Activated CD4-positive, alpha-beta T cell treated with anti-CD3 and anti-CD28 coated beads for 1 hour (primary cell): ENCODE measurements around the gene C1orf159.
A peak's percentile ranks its signal among the peaks of the same experiment; 100 is the strongest.
"Not testable (repeated sequence)": the region's sequence is repeated elsewhere in the genome, so short reads cannot be mapped to it uniquely, and the experiment has no call there.

ENCODE experiments used
- DNase-seq: peaks from one replicate; pipeline ENCODE4 v3.0.0-alpha.2; 2020

Gene C1orf159

DNA sequence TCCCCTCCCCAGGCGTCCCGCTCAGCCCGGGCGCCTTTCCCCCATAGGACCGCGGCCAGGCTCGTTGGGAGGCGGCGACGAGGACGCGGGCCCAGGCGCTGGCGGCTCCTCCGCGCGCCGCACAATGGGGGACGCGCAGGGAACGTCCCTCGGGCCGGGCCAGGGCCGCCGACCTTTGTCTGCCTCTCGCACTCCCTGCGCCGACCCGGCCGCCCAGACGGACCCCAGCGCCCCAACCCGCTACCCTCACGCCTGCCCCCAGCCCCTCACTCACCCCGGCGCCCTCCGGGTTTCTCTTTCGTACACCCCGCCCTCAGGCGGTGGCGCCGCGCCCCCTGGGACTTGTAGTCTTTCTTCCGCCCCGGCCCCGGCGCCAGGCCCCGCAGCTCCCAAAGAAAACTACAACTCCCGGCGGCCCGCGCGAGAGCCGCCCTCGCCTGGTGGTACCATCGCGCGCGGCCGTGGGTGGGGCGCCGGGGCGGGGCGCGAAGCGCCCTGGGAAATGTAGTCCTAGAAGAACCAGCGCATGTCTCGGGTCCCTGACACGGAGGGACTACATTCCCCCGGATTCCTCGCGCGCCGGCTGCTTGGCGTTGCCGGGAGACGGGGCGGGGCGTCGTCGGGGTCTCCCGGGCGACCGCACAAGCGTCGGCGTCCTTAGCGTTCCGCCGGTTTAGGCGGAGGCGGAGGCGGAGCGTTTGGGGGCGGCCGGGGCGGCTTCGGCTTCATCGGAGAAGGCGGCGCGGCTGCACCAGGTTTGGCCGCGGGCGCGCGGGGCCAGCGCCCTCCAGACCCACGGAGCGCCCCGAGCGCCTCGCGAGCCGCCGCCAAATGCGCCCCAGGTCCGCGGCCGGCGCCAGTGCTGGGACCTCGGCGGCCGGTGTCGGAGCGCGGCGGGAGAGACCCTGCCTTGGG is at the start of gene C1orf159:
Gene C1orf159, minus strand, starts transcription at position 304 of the 915 bp plus-strand sequence. CDS start 24,546 bp downstream, outside the sequence.
- peak; percentile 99 for DNase-seq

DNA sequence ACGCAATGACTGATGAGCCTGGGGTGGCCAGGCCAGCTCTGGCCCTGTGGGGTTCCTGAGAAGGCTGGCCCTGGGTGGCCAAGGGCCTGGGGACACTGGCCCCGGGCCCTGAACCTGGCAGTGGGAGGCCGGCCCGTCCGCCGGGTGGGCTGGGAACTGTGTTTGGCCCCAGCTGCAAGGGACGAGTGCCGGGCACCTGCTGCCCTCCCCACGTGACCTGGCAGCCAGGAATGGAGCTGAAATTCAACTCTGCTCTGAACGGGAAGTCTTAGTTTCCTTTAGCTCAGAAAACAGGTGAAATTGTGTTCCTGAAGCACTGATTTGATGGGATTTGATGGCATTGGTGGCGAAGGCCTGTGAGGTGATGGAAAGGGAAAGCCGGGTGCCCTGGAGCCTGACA is 49.6 kb upstream of the C1orf159 start:
- no peak for DNase-seq

DNA sequence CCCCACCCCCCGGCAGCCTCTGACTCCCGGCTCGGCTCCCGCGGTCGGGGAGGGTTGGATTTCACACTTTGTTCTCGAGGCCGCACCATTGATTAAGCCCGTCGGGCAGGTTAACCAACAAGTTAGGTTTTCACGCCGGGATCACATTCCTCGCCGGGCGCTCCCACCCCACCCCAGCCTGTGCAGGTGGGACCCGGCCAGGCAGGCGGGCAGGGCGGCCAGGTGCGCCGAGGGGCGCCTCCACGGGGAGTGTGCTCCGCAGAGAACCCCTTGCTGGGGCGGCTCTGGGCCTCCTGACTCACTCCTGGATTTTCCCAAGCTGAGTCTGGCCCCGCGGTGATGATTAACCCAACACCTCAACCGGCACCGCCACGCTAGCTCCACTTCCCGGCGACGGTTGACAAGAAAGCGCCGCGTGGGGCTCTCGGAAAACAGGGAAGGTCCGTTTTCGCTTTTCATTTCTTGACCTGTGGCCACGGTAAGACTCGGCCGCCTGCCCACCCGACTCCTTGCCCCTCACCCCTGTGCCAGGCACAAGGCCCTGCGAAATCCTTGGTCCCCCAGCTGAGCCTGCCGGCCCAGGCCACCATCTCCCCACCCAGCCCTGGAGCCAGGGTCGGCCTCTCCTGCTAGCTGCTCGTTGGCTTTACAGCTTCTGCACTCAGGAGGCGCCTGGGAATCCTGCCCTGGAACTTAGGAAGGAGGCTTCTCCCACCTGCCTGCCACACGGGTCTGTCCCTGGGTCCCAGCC is 49.0 kb upstream of the C1orf159 start:
- no peak for DNase-seq

DNA sequence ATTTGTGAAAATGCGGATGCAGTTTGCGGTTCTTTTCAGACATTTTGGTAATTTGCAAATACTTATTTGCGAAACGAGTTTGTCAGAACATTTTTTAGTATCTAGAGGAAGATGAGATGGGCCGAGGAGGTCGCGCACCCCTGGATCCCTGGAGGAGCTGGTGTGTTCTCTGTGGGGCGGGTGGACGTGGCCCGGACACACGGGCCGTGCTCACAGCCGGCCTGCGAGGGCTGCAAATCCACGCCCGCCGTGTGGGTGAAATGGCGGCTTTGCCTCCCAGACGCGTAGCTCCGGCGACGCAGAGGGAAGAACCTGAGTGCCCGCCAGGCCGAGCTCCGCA is 48.4 kb upstream of the C1orf159 start:
- no peak for DNase-seq

DNA sequence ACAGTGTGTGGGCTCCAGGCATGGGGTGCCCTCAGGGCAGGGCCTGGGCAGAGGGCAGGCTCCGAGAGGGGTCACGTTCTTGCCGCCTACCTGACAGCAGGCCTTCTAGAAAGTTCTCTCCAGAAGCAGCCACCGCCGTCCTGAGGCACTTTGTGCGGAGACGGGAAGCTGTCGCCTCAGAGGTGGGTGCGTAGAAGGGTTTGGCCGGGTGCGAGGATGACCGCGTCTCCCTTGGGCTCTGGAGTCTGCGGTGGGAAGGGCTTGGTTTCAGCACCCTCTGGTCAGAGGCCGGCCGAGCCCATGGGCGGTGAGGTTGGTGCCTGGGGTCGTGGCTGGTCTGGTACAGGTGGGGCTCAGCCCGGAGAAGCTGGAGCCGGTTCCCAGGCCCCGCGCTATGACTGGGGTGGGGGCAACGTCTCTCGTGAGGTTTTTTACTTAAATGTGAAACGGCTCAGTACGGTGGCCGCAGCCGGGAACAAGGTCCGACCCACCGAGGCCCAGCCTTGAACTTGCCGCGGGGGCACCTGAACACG is 47.7 kb upstream of the C1orf159 start:
- DNase-seq: no peak

DNA sequence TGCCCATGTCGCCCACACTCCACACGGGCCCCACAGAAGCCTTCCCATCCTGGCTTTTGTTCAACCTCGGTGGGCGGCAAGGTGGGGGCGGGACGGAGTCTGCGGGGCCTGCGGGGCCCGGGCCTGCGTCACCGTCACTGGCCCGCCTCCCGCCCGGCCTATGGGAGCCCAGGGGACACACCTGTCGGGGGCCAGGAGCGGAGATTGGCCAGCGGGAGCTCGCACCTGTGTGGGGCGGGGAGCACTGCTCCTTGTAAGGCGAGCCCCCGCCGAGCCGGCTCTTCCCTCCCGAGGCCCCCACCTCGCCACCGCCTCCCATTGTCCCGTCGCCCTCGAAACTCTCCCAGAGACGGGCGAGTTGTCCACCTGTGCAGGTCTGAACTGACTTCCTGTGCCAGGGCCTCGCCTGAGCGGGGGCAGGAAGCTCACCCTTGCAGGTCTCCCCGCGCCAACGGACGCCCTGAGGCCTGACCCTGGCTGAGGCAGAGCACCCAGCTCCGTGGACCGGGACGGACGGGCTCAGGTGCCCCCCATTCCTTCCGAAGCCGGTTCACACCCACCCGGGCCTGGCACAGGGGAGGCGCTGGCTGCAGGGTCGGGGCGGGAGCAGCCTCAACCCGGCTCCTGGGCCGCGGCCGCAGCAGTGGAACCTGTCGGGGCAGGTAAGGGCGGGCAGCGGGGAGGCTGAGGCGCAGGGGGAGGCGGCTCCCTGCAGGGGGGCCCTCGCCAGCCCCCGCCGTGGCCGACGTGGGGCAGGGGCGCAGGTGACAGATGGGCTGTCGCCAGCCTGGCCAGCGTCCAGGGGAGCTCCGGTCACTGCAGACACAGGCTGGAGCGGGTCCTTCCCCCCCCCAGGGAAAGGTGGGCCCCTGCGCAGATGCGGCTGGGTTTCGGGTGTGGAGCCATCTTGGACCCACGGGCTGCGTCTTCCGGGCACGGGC is 47.0 kb upstream of the C1orf159 start:
- no peak for DNase-seq

DNA sequence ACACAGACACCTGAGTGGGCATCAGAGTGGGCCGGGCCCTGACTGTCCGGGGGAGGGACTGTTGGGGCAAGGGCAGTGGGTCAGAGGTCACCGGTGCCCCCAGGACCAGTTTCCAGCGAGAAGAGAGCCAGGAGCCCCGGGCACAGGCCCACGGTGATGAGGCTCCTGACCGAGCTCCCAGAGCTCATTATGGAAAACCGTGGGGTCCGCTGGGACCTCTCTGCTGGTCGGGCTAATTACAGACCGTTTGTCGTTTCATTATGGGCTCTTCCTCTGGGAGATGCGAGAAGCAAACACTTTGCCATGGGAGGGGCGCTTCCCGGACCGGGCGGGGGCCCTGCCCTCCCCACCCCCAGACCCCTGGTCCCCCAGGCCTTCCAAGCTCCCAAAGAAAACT is 45.8 kb upstream of the C1orf159 start:
- no peak for DNase-seq

DNA sequence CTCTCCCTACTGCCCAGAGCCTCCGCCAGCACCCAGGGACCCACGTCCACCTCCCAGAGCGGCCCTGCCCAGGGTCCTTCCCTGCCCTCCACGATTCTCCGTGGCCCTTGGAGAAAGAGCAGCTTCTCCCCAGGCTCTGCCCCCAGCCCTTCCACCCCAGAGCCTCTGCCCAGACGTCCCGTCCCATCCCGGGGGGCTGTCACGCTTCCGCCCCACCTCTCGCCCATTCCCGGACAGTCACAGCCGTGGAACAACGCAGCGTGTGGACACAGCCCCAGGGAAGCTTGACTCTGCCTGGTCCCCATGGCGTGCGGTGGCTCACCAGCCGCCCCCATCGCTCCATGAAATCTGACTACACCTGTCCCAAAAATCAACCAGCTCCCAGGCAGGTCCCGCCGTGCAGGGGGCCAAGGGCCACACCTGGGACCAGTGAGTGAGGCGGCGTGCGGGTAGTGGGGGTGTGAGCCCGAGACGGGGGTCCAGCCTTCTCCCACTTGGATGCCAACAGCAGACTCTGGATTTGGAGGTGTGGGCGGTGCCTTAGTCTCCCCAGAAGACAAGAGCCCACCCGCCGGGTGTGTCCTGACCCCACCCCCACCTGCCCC is 45.3 kb upstream of the C1orf159 start:
- DNase-seq: no peak

DNA sequence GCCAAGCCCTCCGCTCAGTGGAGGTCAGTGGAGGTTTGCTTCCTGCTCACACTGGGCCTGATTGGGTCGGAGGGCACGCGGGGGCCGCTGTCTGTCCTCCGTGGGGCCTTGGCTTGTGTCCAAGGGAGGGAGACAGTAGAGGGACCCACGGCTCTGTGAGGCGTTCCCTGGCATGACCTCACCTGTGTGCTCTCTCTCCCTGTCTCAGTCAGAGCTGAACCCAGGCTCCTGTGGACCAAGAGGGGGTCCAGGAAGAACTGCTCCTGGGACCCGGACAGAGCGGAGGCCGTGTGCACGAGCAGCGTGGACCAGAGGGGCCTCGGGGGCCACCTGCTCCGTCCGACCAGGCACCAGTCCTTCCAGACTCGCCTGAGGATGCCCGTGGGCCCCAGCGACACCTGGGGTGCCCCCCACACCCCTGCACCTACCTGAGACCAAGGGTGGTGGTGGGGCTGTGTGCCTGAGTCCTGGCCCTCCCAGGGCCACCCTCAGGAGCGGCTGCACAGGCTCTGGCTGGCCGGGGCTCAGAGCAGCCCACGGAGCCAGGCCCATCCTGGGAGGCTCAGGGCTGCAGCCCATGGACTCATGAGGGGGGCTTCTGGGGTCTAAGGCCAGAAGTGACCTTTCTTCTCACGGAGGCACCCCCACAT is 44.5 kb upstream of the C1orf159 start:
- no peak for DNase-seq

DNA sequence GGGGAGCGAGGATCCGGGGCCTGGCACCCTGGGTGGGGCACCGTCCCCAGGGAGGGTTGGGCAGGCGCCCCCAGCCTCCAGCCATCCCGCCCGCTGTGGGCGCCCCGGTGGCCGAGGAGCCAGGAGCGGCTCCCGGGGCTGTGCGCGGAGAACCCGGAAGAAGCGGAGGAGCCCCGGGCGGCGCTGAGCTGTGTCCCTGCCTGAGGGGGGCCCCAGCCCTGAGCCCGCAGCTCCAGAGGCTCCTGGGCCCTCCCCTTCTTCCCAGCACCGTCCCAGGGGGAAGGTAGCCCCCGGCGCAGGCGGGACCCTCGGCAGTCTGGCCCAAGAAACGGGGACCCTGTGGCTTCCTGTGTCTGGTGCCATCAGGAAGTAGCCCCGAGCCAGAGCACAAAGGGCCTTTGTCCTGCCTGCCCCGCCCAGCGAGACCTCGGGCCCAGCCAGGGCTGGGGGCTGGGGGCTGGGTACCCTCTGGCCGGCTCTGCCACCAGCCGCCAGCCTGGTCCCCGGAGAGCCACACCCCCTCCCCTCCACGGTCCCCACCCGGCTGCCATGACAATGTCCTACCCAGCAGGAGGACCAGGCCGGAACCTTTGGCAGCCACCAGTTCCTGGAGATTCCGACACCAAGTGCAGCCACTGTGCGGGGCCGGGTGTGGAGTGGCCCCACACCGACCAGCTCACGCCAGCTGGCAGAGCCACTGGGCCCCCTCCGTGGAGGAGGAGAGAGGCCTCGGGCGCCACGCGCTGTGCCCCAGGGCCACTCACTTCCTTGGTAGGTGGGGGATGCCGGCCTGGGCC is 42.2 kb upstream of the C1orf159 start:
- DNase-seq: no peak

DNA sequence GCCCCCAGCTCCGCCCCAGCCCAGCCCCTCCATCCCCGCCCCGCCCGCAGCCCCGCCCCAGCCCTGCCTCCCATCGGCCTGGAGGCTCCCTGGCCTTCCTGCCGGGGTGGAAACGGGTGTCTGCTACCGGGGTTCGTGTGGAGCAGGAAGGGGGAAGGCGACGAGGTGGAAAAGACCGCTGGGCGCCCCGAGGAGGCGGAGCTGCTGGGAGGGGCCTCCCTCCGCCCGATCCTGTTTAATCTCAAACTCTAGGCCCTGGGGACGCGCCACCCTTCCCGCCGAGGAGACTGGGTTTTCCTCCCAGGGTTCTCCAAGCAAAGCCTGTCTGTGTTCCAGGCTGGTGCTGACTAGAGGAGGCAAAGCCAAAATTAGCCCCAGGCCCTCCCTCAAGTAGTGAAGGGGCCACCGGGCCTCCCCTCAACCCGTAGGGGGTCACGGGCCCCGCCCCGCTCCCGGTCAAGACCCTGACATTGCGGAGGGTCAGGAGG is 41.6 kb upstream of the C1orf159 start:
- DNase-seq: peak; percentile 32

DNA sequence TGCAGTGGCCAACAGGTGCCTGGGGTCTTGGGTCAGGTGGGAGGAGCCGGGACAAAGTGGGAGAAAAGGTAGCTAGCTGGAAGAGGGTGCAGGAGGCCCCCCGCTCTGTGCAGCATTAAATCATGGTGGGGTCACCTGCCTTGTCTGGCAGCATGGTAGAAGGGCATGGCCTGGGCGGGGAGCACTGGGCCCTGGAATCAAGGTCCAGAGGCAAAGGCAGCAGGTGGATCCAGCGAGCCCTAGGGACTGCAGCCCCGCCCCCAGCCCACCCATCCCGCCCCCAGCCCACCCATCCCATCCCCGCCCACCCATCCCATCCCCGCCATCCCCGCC is 41.1 kb upstream of the C1orf159 start:
- no peak for DNase-seq

DNA sequence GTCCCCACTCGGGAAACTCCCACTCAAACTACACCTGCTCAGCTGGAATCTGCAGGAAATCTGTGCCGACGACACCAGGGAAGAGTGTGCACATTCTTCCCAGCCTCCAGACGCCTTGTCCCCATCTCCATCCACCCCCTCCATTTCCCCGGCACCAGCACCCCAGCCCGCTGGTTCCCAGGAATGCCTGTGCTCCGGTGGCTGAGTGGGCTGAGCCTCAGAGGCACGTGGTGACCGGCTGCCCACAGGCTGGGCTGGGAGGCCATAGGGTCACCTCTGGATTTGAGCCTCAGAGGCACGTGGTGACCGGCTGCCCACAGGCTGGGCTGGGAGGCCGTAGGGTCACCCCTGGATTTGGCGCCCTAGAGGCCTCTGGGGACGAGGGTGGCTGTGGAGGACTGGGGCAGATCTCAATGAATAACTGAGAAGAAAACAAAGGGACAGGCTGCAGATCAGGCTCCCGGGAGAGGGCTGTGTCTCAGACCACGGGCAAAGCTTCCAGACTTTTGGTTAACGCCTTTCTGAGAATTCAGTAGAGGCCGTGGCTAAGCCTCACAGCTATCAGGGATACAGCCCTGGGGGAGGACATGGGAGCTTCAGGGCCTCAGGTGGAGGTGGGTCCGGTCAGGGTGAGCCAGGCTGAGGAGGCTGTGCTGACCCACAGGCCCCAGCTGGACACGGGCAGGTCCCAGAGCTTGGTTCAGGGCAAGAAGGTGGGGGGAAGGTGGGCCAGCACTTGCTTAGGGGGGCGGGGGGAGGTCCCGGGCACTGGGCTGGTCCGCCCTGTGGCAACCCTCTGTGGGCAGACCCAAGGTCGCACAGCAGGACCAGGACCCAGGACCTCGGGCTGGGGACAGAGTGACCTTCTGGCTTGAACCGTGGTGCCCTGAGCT is 40.5 kb upstream of the C1orf159 start:
- no peak for DNase-seq

DNA sequence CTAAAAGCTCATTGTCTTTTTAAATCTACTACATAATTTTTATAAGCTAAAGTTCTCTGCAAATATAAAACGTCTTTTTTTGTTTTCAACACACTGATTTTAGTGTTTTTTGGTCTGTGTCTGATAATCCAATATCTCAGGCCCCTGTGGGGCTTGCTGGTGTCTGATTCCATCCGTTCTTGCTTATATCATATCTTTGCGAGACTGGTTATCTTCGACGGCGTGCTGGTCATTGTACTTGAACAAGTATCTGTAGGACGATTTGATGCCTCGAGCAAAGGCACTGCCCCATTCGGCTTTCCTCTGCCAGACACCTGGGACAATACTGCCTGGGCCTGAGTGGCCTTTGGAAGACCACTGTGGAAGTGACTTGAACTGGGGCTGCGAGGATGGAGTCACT is 39.4 kb upstream of the C1orf159 start:
- no peak for DNase-seq

DNA sequence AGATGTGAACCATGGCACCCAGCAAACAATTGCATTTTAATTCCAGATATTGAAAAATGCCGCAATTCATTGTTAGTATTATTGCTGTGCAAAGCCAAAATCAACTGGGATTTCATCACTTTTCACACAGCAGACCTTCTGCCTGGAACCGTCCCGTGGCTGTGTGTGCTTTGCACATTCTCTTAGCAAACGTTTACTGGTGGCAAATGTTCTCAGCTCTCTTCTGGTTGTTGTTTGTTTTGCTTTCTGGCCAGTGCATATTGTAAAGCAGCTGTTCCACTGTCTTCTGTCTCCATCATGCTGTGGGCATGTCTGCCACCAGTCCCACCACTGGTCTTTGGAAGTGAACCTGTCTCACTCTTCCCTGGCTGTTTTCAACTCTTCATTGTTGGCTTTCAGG is 38.0 kb upstream of the C1orf159 start:
- no peak for DNase-seq

DNA sequence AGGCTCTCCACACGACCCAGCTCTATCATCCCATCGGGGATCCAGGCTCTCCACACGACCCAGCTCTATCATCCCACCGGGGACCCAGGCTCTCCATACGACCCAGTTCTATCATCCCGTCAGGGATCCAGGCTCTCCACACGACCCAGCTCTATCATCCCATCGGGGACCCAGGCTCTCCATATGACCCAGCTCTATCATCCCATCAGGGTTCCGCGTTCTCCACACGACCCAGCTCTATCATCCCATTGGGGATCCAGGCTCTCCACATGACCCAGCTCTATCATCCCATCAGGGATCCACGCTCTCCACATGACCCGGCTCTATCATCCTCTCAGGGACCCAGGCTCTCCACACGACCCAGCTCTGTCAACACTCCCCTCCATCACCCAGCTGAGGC is 37.3 kb upstream of the C1orf159 start:
- not testable (repeated sequence) for DNase-seq

DNA sequence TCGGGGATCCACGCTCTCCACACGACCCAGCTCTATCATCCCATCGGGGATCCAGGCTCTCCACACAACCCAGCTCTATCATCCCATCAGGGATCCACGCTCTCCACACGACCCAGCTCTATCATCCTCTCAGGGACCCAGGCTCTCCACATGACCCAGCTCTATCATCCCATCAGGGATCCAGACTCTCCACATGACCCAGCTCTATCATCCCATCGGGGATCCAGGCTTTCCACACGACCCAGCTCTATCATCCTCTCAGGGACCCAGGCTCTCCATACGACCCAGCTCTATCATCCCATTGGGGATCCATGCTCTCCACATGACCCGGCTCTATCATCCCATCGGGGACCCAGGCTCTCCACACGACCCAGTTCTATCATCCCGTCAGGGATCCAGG is 36.5 kb upstream of the C1orf159 start:
- not testable (repeated sequence) for DNase-seq

DNA sequence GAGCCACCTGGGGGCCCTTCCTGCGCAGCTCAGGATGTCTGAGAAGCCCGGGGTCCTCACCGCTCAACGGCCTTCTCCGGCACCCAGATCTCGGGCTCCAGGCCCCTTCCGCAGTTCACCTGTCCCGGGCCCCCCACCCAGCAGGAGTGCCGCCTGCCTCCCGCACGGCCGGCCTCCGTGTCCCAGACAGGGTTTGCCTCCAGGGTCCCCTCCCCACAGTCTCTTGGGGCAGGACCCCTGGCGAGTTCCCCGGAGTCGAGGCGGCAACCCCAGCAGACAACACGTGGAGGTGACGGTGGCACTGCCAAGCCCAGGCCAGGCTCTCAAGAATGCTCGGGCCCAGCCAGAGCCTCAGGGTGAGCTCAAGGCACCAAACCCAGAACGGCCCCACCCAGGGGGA is 35.4 kb upstream of the C1orf159 start:
- no peak for DNase-seq

DNA sequence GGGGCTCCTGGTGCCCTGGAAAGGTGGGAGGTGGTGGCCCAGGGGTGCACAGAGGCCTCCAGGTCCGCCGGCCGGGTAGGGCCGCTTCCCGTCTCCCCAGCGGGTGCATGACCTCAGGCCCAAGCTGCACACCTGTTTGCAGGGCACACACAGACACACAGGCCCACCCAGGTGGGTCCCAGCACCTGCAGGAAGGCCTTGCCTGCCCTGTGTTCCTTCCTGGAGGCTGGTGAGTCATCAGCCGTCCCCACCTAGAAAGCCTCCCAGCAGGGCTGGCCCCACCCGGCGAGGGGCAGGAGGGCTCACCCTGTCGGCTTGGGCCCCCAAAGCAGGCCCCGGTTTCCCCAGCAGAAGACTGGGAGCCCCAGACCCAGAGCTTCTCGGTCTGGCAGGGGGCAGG is 34.2 kb upstream of the C1orf159 start:
- DNase-seq: no peak

DNA sequence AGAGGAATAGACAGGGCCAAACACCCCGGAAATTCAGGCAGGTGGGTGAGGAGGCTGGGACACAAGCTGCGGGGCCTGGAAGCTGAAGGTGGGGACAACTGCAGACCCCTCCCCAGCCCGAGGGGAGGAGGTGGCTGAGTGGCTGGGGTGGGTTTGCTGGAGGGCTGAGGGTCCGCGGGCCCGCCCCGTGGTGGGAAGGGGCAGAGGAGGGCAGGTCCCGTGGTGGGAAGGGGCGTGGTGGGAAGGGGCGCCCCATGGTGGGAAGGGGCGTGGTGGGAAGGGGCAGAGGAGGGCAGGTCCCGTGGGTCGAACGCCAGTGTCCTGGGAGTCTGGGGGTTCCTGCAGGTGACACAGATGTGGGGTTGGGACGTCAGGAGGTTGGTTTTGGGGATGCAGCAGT is 33.5 kb upstream of the C1orf159 start:
- no peak for DNase-seq
